OCI-LY1 (cell line): ENCODE data around the gene TMEM127.

Experiments used
- EZH2 ChIP-seq: fragments of 200-600 bp; sonication (generic), shearing (Covaris generic); IDR thresholded peaks from 2 replicates; pipeline ENCODE4 v1.8.0; 2017; ENCODE audit warnings: borderline replicate concordance, mixed run types, mild to moderate bottlenecking, antibody characterized with exemption, low read length, moderate library complexity, mixed read lengths
- TF ChIP-seq, protein P1 (sequence below): fragments of 200-600 bp; sonication (generic), shearing (Covaris generic); IDR thresholded peaks from 2 replicates; pipeline ENCODE4 v1.5.1; 2017; ENCODE audit warnings: mild to moderate bottlenecking, antibody characterized with exemption, low read length, moderate library complexity, mixed read lengths

GRCh38 chr2:96207774-96208142, 58.0 kb downstream of the TMEM127 start:
- TF ChIP-seq, protein P1, sequence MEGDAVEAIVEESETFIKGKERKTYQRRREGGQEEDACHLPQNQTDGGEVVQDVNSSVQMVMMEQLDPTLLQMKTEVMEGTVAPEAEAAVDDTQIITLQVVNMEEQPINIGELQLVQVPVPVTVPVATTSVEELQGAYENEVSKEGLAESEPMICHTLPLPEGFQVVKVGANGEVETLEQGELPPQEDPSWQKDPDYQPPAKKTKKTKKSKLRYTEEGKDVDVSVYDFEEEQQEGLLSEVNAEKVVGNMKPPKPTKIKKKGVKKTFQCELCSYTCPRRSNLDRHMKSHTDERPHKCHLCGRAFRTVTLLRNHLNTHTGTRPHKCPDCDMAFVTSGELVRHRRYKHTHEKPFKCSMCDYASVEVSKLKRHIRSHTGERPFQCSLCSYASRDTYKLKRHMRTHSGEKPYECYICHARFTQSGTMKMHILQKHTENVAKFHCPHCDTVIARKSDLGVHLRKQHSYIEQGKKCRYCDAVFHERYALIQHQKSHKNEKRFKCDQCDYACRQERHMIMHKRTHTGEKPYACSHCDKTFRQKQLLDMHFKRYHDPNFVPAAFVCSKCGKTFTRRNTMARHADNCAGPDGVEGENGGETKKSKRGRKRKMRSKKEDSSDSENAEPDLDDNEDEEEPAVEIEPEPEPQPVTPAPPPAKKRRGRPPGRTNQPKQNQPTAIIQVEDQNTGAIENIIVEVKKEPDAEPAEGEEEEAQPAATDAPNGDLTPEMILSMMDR: no peak
- TF ChIP-seq EZH2: no peak
